Activated naive CD8-positive, alpha-beta T cell (primary cell): ENCODE data around the gene C19orf81.
A peak's percentile ranks its signal among the peaks of the same experiment; 100 is the strongest.

ENCODE experiments used
- H3K27ac Mint-ChIP-seq: one replicate; pipeline ENCODE4 v1.8.0; 2021; ENCODE audit warnings: mixed read lengths
- H3K27me3 Mint-ChIP-seq: one replicate; pipeline ENCODE4 v1.8.0; 2021; ENCODE audit warnings: mixed read lengths
- H3K36me3 Mint-ChIP-seq: one replicate; pipeline ENCODE4 v1.8.0; 2021; ENCODE audit warnings: mixed read lengths
- H3K4me1 Mint-ChIP-seq: one replicate; pipeline ENCODE4 v1.8.0; 2021; ENCODE audit warnings: low read depth, mixed read lengths
- H3K4me3 Mint-ChIP-seq: one replicate; pipeline ENCODE4 v1.8.0; 2021; ENCODE audit warnings: mild to moderate bottlenecking, mixed read lengths
- H3K9me3 Mint-ChIP-seq: one replicate; pipeline ENCODE4 v1.8.0; 2021; ENCODE audit warnings: low read depth, mixed read lengths

Gene C19orf81

DNA sequence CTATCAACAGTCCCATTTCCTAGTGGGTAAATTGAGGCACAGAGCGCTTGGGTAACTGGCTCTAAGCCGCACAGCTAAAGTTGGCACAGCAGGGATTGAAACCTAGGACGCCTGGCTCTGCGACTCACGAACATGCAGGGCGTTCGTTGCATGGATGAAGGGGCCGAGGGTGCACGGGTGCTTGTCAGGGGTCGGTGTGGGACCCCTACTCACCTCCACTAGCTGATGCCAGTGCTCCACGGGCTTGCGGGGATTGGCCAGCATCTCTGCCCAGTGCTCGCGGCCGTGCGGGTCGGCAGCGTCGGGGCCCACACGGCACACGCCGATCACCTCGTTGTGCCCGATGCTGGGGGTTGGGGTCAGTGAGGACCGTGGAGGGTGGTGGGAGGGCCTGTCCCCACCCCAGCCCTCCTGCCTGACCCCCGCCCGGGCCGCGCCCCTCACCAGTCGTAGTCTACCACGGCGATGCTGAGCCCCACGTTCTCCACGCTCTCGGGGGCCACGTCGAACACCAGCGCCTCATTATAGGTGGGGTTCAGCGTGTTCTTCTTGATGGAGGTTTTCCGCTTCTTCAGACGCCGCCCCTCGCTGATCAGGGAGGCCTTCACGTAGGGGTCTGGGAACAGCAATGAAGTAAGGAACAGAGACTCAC lies 24.2 kb upstream of the C19orf81 start:
- H3K27ac Mint-ChIP-seq, result no peak overlapping the region
- peaks cover 2% of the 10 kb centered on the region for H3K27me3 Mint-ChIP-seq
- H3K36me3 Mint-ChIP-seq, result no peaks in the 10 kb centered on the region
- no peaks in the 10 kb centered on the region for H3K4me1 Mint-ChIP-seq
- H3K9me3 Mint-ChIP-seq, result no peaks in the 10 kb centered on the region
- no peak overlapping the region for H3K4me3 Mint-ChIP-seq

DNA sequence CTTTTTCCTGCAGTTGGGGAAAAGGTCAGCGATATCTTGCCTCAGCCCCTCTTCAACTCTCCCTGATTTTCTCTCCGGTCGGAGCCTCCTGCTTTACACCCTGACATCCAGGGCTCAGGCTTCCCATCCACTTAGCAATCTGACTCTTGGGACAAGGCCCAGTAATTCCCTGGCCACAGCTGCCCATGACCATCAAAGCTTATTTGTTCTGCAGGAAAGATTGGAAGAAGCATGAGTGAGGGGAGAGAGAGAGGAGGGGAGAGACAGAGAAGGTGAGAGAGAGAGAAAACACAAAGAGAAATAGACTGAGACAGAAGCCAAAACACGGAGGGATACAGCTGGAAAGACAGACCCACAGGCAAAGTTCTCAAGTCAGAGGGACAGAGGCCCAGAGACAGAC lies 23.2 kb upstream of the C19orf81 start:
- H3K4me3 Mint-ChIP-seq, result no peak overlapping the region
- peaks cover 2% of the 10 kb centered on the region for H3K27me3 Mint-ChIP-seq
- no peaks in the 10 kb centered on the region for H3K9me3 Mint-ChIP-seq
- no peaks in the 10 kb centered on the region for H3K4me1 Mint-ChIP-seq
- no peaks in the 10 kb centered on the region for H3K36me3 Mint-ChIP-seq
- no peak overlapping the region for H3K27ac Mint-ChIP-seq

DNA sequence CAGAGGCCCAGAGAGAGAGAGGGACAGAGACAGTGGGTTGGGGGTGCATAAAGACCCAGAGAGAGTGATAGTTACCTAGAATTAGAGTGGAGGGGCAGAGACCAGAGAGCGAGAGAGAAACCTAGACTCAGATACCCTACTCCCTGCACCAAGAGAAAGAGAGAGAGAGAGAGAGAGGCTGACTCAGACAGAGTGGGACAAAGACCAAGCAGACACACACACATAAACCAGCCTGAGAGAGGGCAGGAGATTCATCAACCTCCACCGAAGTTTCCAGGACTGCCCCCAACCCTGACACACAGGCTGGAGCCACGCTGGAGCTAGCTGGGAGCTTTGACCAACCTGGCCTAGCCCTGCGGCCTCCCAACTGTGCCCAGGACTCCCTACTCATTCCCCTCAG lies 22.4 kb upstream of the C19orf81 start:
- Mint-ChIP-seq H3K27ac (no peak overlapping the region), H3K4me3 (no peak overlapping the region), H3K4me1 (no peaks in the 10 kb centered on the region), H3K27me3 (peaks cover 4% of the 10 kb centered on the region), H3K9me3 (no peaks in the 10 kb centered on the region), H3K36me3 (no peaks in the 10 kb centered on the region)

DNA sequence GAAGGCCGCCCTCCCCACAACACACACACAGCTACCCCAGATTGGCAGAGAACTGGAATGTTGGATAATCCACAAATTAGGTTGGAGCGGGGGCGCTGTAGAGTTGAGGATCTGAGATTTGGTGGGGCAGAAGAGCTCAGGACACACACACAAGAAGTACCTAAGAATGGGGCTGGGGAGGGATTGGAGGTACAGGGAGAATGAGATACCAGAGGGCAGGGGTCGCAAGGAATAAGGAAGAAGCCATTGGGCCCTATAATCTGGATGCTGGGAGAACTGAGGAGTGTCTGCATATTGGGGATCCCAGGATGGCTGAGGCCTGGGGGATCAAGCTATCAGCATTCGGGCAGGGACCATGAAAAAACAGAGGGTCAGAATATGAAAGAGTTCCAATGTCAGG lies 21.1 kb upstream of the C19orf81 start:
- Mint-ChIP-seq H3K36me3 (no peaks in the 10 kb centered on the region), H3K27me3 (peaks cover 4% of the 10 kb centered on the region), H3K4me3 (no peak overlapping the region), H3K9me3 (peaks cover under 1% of the 10 kb centered on the region), H3K4me1 (no peaks in the 10 kb centered on the region), H3K27ac (no peak overlapping the region)

DNA sequence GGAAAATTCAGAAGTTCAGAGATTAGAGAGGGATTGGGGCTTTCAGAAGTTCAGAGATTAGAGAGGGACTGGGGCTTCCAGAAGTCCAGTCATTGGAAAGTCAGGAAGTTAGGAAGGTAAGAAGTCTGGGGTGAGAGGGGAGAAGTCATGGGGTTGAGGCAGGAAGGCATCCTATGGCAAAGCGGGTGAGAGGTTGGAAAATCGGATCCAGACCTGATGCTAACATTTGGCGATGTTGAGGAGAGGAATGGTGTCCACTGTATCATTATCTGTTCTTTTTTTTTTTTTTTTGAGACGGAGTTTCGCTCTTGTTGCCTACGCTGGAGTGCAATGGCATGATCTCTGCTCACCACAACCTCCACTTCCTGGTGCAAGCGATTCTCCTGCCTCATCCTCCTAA lies 20.7 kb upstream of the C19orf81 start:
- Mint-ChIP-seq H3K4me1 (no peaks in the 10 kb centered on the region), H3K36me3 (peaks cover 4% of the 10 kb centered on the region), H3K9me3 (peaks cover 4% of the 10 kb centered on the region), H3K27me3 (peaks cover 7% of the 10 kb centered on the region), H3K4me3 (no peak overlapping the region), H3K27ac (no peak overlapping the region)

DNA sequence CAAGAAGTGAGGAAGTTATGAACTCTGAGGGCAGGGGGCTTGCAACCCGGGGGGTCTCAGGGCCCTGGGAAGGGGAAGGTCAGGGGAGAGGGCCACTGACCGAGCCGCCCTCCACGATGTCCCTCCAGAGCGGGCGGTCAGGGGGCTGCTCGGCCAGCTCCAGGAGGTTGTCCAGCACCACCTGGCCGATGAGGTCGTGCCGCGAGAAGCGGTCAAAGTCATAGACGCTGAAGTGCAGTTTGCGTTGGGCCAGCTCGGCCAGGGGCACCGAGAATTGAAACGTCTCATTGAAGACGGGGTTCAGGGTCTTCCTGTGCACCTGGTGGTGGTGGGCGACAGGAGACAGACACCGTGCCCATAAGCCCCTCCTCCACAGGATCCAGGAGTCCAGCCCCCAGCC lies 20.1 kb upstream of the C19orf81 start:
- H3K27ac Mint-ChIP-seq, result no peak overlapping the region
- H3K36me3 Mint-ChIP-seq, result peaks cover 4% of the 10 kb centered on the region
- H3K4me3 Mint-ChIP-seq, result no peak overlapping the region
- peaks cover 4% of the 10 kb centered on the region for H3K9me3 Mint-ChIP-seq
- peaks cover 7% of the 10 kb centered on the region for H3K27me3 Mint-ChIP-seq
- no peaks in the 10 kb centered on the region for H3K4me1 Mint-ChIP-seq

DNA sequence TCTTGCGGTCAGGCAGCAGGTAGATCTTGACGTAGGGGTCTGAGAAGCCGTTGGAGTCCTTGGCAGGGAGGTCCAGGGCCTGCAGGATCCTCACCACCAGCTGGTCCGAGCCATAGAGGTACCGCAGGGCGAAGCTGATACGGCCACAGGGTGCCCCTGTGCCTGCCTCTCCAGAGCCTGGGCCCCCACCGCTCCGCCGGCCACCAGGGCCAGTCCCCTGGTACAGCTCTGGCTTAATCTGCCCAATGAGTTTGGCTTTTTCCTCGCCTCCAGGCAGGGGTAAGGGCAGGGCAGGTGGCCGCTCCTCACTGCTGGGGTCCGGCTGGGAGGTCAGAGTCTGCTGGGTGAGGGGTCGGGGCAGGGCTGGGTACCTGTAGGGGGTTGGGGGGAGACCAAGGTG lies 19.4 kb upstream of the C19orf81 start:
- Mint-ChIP-seq H3K36me3 (peaks cover 4% of the 10 kb centered on the region), H3K27me3 (peaks cover 7% of the 10 kb centered on the region), H3K9me3 (peaks cover 4% of the 10 kb centered on the region), H3K4me3 (no peak overlapping the region), H3K4me1 (no peaks in the 10 kb centered on the region), H3K27ac (no peak overlapping the region)

DNA sequence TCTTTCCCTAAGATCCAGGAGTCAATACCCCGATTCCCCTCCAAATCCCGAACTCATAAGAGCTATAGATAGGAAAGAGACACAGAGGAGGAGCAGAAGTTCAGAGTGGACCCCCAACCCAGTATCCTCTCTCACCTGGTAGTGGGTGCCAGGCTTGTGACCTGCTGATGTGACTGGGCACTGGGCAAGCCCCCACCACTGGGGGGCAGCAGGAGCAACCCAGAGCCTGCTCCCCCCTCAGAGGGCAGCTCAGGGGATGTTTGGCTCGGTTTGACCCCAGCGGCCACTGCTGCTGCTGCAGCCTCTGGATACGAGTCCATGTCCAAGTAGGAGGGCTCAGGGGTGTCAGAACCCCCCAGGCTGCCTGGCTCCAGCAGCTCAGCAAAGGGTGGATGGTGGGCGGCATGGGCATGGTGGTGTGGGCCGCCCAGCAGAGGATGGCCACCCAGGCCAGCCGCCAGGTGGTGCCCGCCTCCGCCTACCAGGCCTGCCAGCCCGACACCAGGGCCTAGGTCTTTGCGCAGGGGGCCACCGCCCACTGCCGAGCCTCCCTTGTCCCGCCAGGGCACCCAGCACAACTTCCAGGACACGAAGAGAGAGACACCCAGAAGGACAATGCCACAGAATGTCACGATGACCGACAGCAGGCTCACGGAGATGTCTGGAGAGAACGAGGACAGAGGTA lies 17.0 kb upstream of the C19orf81 start:
- H3K27ac Mint-ChIP-seq, result no peak overlapping the region
- H3K4me3 Mint-ChIP-seq, result no peak overlapping the region
- peaks cover 4% of the 10 kb centered on the region for H3K9me3 Mint-ChIP-seq
- H3K4me1 Mint-ChIP-seq, result no peaks in the 10 kb centered on the region
- H3K27me3 Mint-ChIP-seq, result peaks cover 9% of the 10 kb centered on the region
- peaks cover 8% of the 10 kb centered on the region for H3K36me3 Mint-ChIP-seq

DNA sequence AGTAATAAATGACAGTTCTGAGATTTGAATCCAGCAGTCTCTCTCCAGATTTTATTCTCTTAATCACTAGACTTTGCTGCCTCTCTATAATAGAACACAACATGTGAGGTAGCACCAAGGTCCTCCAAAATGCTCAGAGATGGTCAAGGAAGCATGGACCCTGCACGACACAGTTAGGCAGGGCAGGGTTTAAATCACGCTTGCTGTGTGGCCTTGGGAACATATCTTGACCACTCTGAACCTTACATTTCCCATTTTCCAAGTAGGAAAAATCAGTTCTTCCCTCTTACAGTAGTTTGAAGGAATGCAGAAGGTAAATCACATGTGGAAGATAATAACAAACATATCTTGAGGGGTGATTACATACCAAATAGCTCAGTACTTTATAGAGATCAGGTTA lies 15.9 kb upstream of the C19orf81 start:
- Mint-ChIP-seq H3K9me3 (peaks cover 4% of the 10 kb centered on the region), H3K27ac (no peak overlapping the region), H3K4me1 (peaks cover under 1% of the 10 kb centered on the region), H3K36me3 (peaks cover 8% of the 10 kb centered on the region), H3K27me3 (peaks cover 15% of the 10 kb centered on the region), H3K4me3 (no peak overlapping the region)

DNA sequence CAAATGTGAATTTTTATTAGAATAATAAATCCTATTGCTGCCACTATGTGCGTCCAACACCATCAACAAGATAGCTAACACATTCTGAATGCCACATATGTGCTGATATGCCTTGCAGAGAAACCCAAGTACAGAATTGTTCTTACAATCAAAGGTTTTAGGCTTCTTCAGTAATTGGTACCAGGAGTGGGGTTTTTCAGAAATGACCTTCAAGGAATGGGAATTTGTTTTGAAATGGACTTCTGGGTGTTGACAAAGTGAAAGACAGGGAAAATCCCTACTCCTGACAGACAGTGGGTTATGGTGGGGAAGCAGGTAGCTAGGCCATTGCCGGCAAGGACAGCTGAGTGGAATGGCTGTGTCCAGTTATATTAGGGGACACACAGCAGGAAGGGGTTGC lies 15.3 kb upstream of the C19orf81 start:
- H3K9me3 Mint-ChIP-seq, result peaks cover 4% of the 10 kb centered on the region
- no peak overlapping the region for H3K27ac Mint-ChIP-seq
- H3K4me3 Mint-ChIP-seq, result no peak overlapping the region
- H3K36me3 Mint-ChIP-seq, result peaks cover 8% of the 10 kb centered on the region
- peaks cover 5% of the 10 kb centered on the region for H3K4me1 Mint-ChIP-seq
- peaks cover 19% of the 10 kb centered on the region for H3K27me3 Mint-ChIP-seq

DNA sequence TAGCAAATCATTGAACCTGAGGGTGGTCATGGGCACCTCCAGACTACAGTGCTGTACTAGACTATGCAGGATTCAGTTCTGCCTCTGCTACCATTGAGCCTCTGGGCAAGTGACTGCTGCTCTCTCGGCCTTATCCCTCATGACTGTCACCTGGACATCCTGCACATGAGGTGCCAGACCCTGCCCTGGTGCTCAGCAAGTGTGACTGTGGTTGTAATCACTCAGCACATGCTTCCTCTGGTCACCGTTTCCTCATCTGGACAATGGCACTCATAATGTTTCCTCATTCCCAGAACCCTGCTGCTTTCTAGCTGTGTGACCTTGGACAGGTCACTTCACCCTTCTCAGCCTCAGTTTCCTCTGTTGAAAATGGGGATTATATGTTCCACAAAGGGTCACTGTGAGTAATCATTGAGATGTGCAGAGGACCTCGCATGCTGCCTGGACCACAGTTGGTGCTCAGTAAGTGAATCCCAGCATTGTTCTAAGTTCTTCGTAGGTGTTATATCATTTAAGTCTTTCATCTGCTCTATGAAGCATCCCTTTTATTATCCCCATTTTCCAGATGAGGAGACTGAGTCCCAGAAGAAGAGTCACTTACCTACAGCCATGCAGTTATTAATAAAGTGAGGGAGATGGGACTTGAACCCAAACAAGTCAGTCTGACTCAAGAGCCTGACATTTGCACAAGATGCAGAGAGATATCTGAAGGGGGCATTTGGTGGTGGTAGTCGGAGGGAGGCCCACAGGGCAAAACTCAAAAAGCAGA lies 12.7 kb upstream of the C19orf81 start:
- H3K4me3 Mint-ChIP-seq, result no peak overlapping the region
- H3K36me3 Mint-ChIP-seq, result peaks cover 8% of the 10 kb centered on the region
- H3K27me3 Mint-ChIP-seq, result peaks cover 24% of the 10 kb centered on the region
- peaks cover 4% of the 10 kb centered on the region for H3K9me3 Mint-ChIP-seq
- peaks cover 9% of the 10 kb centered on the region for H3K4me1 Mint-ChIP-seq
- H3K27ac Mint-ChIP-seq, result no peak overlapping the region

DNA sequence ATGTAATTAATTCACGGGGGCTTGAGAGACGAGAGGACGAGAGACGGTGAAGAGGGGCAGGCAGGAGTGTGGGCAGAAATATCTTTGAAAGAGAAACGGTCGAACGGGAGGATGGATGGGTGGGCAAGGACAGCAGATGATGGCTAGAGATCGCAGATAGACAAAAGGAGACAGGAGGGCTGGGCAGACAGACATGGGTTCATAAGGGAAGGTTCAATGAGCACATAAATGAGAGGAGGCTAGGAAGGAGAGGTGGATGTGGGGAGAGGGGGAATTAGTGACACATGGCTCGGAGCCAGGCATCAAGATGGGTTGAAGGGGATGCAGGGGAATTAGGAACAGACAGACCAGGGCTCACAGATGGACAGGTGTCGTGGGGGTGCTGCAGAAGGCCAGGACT lies 10.6 kb upstream of the C19orf81 start:
- Mint-ChIP-seq H3K4me3 (peak overlapping the region; percentile 40), H3K9me3 (no peaks in the 10 kb centered on the region), H3K27ac (no peak overlapping the region), H3K36me3 (peaks cover 4% of the 10 kb centered on the region), H3K27me3 (peaks cover 26% of the 10 kb centered on the region), H3K4me1 (peaks cover 9% of the 10 kb centered on the region)

DNA sequence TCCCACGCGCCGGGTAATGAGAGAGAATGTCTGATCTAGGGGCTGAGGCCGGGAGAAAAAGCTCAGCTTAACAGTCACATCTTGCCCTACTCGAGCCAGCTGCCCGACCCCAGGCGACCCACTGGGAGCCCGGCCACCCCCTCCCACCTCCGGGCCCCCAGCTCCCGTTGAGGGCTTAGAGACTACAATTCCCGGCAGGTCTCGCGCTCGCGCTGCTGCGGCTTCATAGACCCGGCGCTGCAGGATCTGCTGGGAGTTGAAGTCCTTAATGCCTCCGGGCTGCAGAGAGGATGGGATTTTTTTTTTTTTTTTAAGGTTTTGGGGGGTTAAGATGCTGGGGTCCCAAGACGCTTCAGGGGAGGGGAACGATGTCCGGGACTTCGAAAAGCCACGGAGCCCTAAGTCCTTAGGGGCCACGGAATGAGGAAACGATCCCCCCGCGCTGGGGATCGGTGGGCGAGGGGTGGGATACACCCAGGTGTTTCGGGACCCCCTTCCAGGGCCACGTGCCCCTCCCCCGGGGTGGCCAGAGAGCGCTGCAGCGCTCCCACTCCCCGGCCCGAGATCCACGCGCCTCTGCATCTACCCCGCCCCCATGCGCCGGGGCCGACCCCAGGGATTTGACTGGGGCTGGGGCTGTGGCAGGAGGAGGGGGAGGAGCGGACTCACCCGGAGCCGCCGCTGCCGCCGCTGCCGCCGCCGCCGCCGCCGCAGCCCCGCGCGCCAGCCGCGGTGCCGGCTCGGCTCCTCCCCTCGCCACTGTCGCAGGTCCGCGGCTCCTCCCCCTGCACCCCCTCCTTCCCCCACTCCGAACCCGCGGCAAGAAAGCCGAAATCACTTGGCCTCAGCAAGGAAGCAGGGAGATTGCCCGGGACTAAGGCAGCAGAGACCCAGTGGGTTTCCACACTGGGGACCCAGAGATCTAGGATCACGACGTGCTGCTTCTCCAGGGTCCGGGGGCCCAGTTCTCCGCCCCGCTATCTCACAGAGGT lies 9.8 kb upstream of the C19orf81 start, which contains the start of gene SYT3:
SYT3 (minus strand) TSS at position 761 of the 992 bp plus-strand sequence. CDS start 2,470 bp downstream, outside the sequence.
- Mint-ChIP-seq H3K27ac (no peak within 1 kb of the TSS), H3K4me3 (peak within 1 kb of the TSS; percentile 88)

DNA sequence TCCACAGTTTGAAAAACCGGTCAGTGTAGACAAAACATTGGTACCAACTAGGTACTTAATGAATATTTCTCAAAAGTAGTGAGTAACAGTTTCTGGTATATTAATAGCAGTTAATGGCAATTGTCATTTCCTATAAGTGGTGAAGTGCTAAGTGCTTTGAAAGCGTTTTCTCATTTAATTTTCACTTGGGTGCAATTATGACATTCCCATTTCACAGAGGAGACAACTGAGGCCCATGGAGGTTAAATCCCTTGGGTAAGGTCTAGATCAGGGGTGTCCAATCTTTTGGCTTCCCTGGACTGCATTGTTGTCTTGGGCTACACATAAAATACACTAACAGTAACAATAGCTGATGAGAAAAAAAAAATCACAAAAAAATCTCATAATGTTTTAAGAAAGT lies 8.9 kb upstream of the C19orf81 start:
- H3K27me3 Mint-ChIP-seq, result peaks cover 26% of the 10 kb centered on the region
- H3K4me1 Mint-ChIP-seq, result peaks cover 9% of the 10 kb centered on the region
- no peak overlapping the region for H3K27ac Mint-ChIP-seq
- no peaks in the 10 kb centered on the region for H3K9me3 Mint-ChIP-seq
- H3K36me3 Mint-ChIP-seq, result peaks cover under 1% of the 10 kb centered on the region
- H3K4me3 Mint-ChIP-seq, result peak overlapping the region; percentile 48

More for the DNA sequence above, 9.8 kb upstream of the C19orf81 start, which contains the start of gene SYT3:
- peaks cover 26% of the 10 kb centered on the region for H3K27me3 Mint-ChIP-seq
- H3K4me1 Mint-ChIP-seq, result peaks cover 9% of the 10 kb centered on the region
- H3K36me3 Mint-ChIP-seq, result peaks cover 4% of the 10 kb centered on the region
- no peaks in the 10 kb centered on the region for H3K9me3 Mint-ChIP-seq
